ENCODE measurements around the gene RCOR2.

- TF ChIP-seq PAX5 (IDR thresholded peaks at IDR 0.05; ENCODE audit: insufficient read depth, low read length, severe bottlenecking), result no peak
- TF ChIP-seq POLR2AphosphoS5 (IDR thresholded peaks at IDR 0.05; ENCODE audit: low read depth, low read length), result no peak
Measured at GRCh38 chr11:63907063-63907462, 9.9 kb downstream of the RCOR2 start.

Data from GM12891 (cell line).